ENCODE measurements around the gene SPINK14. TPM values are rescaled to one million over a fixed set of nuclear protein-coding genes. Genes with fewer than 3 reads are reported as not detected.

SPINK14 gene
- polyA plus RNA-seq, 1 donor from 2014 or later = not detected

DNA sequence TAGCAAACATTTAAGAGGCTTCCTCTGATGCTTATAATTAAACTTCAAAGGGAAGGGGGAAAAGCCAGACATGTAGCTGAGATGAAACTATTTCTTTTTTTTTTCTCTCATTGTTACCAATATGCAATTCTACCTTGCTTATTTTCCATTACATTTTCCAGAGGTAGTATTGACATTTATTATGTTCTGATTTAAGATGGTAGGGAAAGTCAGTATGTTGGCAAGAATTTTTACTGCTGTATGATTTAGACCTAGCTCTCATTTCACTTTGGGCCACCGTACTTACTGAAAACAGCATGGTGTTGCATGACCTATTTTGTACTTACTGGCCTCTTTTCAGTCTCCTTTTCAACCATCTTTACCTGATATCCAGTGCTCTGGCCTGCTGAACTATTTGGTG is 24.9 kb downstream of the SPINK14 start:
- Histone ChIP-seq H3K9me3 (ENCODE audit: low read length) (no peaks in the 10 kb centered on the region), H3K9ac (ENCODE audit: low read length) (no peak overlapping the region), H3K36me3 (ENCODE audit: insufficient read depth, low read length) (no peaks in the 10 kb centered on the region), H2AFZ (ENCODE audit: low read depth, low read length) (no peak overlapping the region), H3K27me3 (ENCODE audit: insufficient read depth, low read depth, low read length) (no peaks in the 10 kb centered on the region), H3K9me2 (ENCODE audit: insufficient read depth, low read length) (no peaks in the 10 kb centered on the region), H3K27ac (ENCODE audit: low read length) (no peak overlapping the region), H3K4me3 (ENCODE audit: low read length) (no peak overlapping the region), H3K4me2 (ENCODE audit: low read length) (no peak overlapping the region), H3F3A (ENCODE audit: insufficient read depth, low read length, poor library complexity, severe bottlenecking) (no peaks in the 10 kb centered on the region), H4K20me1 (ENCODE audit: insufficient read depth) (no peaks in the 10 kb centered on the region), H3K79me2 (replicated peaks; ENCODE audit: insufficient read depth, low read length) (no peaks in the 10 kb centered on the region)
- TF ChIP-seq RAD21 (conservative IDR thresholded peaks at IDR 0.05) (no peak), TAF1 (IDR thresholded peaks at IDR 0.05; ENCODE audit: low read depth) (no peak), EZH2 (IDR thresholded peaks at IDR 0.05; ENCODE audit: borderline replicate concordance, insufficient read depth, low read length, poor library complexity, severe bottlenecking) (no peak), SMC3 (conservative IDR thresholded peaks at IDR 0.05; ENCODE audit: poor library complexity) (no peak), REST (IDR thresholded peaks at IDR 0.05; ENCODE audit: borderline replicate concordance) (no peak), EP300 (conservative IDR thresholded peaks at IDR 0.05; ENCODE audit: poor library complexity, severe bottlenecking) (no peak), POLR2AphosphoS5 (IDR thresholded peaks at IDR 0.05) (no peak), MXI1 (conservative IDR thresholded peaks at IDR 0.05; ENCODE audit: poor library complexity, severe bottlenecking) (no peak)
- TF ChIP-seq, protein P1, sequence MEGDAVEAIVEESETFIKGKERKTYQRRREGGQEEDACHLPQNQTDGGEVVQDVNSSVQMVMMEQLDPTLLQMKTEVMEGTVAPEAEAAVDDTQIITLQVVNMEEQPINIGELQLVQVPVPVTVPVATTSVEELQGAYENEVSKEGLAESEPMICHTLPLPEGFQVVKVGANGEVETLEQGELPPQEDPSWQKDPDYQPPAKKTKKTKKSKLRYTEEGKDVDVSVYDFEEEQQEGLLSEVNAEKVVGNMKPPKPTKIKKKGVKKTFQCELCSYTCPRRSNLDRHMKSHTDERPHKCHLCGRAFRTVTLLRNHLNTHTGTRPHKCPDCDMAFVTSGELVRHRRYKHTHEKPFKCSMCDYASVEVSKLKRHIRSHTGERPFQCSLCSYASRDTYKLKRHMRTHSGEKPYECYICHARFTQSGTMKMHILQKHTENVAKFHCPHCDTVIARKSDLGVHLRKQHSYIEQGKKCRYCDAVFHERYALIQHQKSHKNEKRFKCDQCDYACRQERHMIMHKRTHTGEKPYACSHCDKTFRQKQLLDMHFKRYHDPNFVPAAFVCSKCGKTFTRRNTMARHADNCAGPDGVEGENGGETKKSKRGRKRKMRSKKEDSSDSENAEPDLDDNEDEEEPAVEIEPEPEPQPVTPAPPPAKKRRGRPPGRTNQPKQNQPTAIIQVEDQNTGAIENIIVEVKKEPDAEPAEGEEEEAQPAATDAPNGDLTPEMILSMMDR (IDR thresholded peaks at IDR 0.05; ENCODE audit: poor library complexity, severe bottlenecking) = no peak

DNA sequence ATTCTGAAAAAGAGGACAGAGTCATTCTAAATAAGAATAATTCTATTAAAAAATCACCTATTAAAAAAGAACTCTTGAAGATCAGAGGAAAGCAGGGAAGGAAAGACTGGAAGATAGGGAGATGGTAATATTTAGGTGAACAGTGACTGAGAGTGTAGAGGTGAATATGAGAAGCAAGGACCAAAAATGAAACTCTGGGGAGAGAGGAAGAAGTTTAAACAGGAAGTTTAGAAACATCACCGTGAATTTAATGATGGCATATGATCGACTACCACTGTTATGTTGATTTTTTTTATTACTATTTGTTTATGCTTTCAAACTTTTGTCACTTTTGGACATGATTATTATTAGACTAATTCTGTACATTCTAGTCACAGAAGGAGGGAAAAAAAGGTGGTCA is 32.8 kb downstream of the SPINK14 start:
- Histone ChIP-seq H3K79me2 (replicated peaks; ENCODE audit: insufficient read depth, low read length) (no peaks in the 10 kb centered on the region), H3K36me3 (ENCODE audit: insufficient read depth, low read length) (no peaks in the 10 kb centered on the region), H3K9ac (ENCODE audit: low read length) (no peak overlapping the region), H3K9me3 (ENCODE audit: low read length) (no peaks in the 10 kb centered on the region), H3K27ac (ENCODE audit: low read length) (no peak overlapping the region), H3F3A (ENCODE audit: insufficient read depth, low read length, poor library complexity, severe bottlenecking) (no peaks in the 10 kb centered on the region), H3K4me2 (ENCODE audit: low read length) (no peak overlapping the region), H2AFZ (ENCODE audit: low read depth, low read length) (no peak overlapping the region), H3K4me3 (ENCODE audit: low read length) (no peak overlapping the region), H3K9me2 (ENCODE audit: insufficient read depth, low read length) (no peaks in the 10 kb centered on the region), H4K20me1 (ENCODE audit: insufficient read depth) (no peaks in the 10 kb centered on the region), H3K27me3 (ENCODE audit: insufficient read depth, low read depth, low read length) (no peaks in the 10 kb centered on the region)
- TF ChIP-seq REST (IDR thresholded peaks at IDR 0.05; ENCODE audit: borderline replicate concordance) (no peak), MXI1 (conservative IDR thresholded peaks at IDR 0.05; ENCODE audit: poor library complexity, severe bottlenecking) (no peak), EP300 (conservative IDR thresholded peaks at IDR 0.05; ENCODE audit: poor library complexity, severe bottlenecking) (no peak), EZH2 (IDR thresholded peaks at IDR 0.05; ENCODE audit: borderline replicate concordance, insufficient read depth, low read length, poor library complexity, severe bottlenecking) (no peak), RAD21 (conservative IDR thresholded peaks at IDR 0.05) (no peak), SMC3 (conservative IDR thresholded peaks at IDR 0.05; ENCODE audit: poor library complexity) (no peak), TAF1 (IDR thresholded peaks at IDR 0.05; ENCODE audit: low read depth) (no peak), POLR2AphosphoS5 (IDR thresholded peaks at IDR 0.05) (no peak)
- TF ChIP-seq, protein P1 (IDR thresholded peaks at IDR 0.05; ENCODE audit: poor library complexity, severe bottlenecking) = no peak
